ENCODE results near the gene SH3GLB1. TPM values are rescaled to one million over a fixed set of nuclear protein-coding genes. Genes with fewer than 3 reads are reported as not detected.
A peak's percentile ranks its signal among the peaks of the same experiment; 100 is the strongest.

The SH3GLB1 gene
- total and polyA plus RNA-seq, 2 experiments from 2014 or later: 59.3 to 89.1 TPM

DNA sequence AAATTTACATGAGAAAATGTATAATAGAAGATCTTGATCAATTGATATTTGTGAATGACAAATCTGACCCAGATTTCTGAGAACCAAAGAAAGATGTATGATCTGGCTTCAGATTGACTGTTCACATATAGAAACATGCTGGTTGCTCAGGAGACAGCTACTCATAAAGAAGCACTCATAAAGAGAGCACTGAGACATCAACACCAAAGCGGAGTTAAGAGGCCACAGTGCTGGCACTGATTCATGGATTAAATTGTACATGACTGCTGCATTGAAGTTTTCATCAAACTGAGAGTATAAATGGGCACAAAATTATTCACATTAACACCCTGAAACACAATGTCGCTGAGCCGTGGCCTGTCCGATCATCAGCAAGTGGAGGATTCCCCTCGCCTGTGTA lies 46.2 kb downstream of the SH3GLB1 start:
- H3K4me2 ChIP-seq: no peak overlapping the region
- TF ChIP-seq EZH2 (IDR thresholded peaks at IDR 0.05; ENCODE audit: borderline replicate concordance) (no peak), EZH2phosphoT487 (IDR thresholded peaks at IDR 0.05; ENCODE audit: low read depth, severe bottlenecking, unreplicated experiment) (no peak)
- TF ChIP-seq, protein P1, sequence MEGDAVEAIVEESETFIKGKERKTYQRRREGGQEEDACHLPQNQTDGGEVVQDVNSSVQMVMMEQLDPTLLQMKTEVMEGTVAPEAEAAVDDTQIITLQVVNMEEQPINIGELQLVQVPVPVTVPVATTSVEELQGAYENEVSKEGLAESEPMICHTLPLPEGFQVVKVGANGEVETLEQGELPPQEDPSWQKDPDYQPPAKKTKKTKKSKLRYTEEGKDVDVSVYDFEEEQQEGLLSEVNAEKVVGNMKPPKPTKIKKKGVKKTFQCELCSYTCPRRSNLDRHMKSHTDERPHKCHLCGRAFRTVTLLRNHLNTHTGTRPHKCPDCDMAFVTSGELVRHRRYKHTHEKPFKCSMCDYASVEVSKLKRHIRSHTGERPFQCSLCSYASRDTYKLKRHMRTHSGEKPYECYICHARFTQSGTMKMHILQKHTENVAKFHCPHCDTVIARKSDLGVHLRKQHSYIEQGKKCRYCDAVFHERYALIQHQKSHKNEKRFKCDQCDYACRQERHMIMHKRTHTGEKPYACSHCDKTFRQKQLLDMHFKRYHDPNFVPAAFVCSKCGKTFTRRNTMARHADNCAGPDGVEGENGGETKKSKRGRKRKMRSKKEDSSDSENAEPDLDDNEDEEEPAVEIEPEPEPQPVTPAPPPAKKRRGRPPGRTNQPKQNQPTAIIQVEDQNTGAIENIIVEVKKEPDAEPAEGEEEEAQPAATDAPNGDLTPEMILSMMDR (IDR thresholded peaks at IDR 0.05; ENCODE audit: poor library complexity): no peak
- H3K4me3 ChIP-seq: no peak overlapping the region
- H4K20me1 ChIP-seq (ENCODE audit: insufficient read depth, poor library complexity, severe bottlenecking): no peaks in the 10 kb centered on the region
- no peak overlapping the region for H3K27ac ChIP-seq
- H2AFZ ChIP-seq: no peak overlapping the region
- H3K36me3 ChIP-seq (replicated peaks; ENCODE audit: insufficient read depth, low read depth): no peaks in the 10 kb centered on the region
- H3K4me1 ChIP-seq (ENCODE audit: insufficient read depth): peaks cover under 1% of the 10 kb centered on the region
- no peaks in the 10 kb centered on the region for H3K9me2 ChIP-seq (replicated peaks; ENCODE audit: insufficient read depth)
- no peaks in the 10 kb centered on the region for H3K9me3 ChIP-seq (ENCODE audit: low read depth)
- DNase-seq (ENCODE audit: low spot score): no peak
- H3K79me2 ChIP-seq: no peaks in the 10 kb centered on the region
- H3K27me3 ChIP-seq: no peaks in the 10 kb centered on the region
- 90% methylated on average over 5 of the region's 5 CpGs for WGBS (ENCODE audit: low lambda C conversion rate, missing lambda C conversion rate)

DNA sequence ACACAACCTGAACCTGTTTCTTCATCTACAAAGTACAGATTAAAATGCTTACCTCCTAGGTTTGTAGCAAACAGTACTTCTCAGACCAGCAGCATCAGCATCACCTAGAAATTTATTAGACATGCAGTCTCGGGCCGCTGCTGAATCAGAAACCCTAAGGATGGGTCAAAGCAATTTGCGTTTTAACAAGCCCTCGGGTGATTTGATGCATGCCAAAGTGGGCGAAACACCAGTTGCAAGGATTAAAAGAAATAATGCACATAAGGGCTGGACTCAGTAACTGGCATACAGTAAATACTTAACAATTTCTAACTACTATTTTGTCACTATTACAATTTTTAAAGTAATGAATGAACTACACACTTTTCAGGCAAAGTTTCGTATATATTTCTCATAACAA lies 47.5 kb downstream of the SH3GLB1 start:
- no peaks in the 10 kb centered on the region for H3K9me3 ChIP-seq (ENCODE audit: low read depth)
- no peaks in the 10 kb centered on the region for H3K27me3 ChIP-seq
- H3K4me2 ChIP-seq: no peak overlapping the region
- H3K4me1 ChIP-seq (ENCODE audit: insufficient read depth): peaks cover 8% of the 10 kb centered on the region
- TF ChIP-seq, protein P1 (IDR thresholded peaks at IDR 0.05; ENCODE audit: poor library complexity): no peak
- TF ChIP-seq EZH2phosphoT487 (IDR thresholded peaks at IDR 0.05; ENCODE audit: low read depth, severe bottlenecking, unreplicated experiment) (no peak), EZH2 (IDR thresholded peaks at IDR 0.05; ENCODE audit: borderline replicate concordance) (no peak)
- no peak overlapping the region for H3K27ac ChIP-seq
- H3K9me2 ChIP-seq (replicated peaks; ENCODE audit: insufficient read depth): no peaks in the 10 kb centered on the region
- no peaks in the 10 kb centered on the region for H3K79me2 ChIP-seq
- DNase-seq (ENCODE audit: low spot score): no peak
- H3K36me3 ChIP-seq (replicated peaks; ENCODE audit: insufficient read depth, low read depth): no peaks in the 10 kb centered on the region
- 75% methylated on average over 6 of the region's 6 CpGs for WGBS (ENCODE audit: low lambda C conversion rate, missing lambda C conversion rate)
- no peak overlapping the region for H3K4me3 ChIP-seq
- H2AFZ ChIP-seq: no peak overlapping the region
- no peaks in the 10 kb centered on the region for H4K20me1 ChIP-seq (ENCODE audit: insufficient read depth, poor library complexity, severe bottlenecking)

DNA sequence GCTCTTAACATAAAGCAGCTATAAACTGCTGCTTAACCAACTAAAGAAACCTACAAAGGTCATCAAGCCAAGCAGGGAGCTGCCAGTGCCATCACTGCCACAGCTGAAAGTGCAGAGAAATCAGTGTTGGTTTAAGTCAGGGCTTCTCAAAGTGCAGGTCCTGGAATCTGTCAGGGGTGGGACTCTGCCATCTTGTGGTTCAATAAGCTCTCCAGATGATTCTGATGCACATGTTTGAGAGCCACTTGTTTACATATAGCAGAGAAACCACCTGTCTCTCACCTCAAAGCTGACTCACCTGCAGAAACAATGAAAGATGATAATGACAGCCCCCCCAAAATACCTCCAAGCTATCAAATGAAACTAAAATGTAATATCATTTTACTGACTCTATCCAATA lies 49.3 kb downstream of the SH3GLB1 start:
- no peak overlapping the region for H2AFZ ChIP-seq
- H3K4me2 ChIP-seq: no peak overlapping the region
- no peaks in the 10 kb centered on the region for H4K20me1 ChIP-seq (ENCODE audit: insufficient read depth, poor library complexity, severe bottlenecking)
- no peaks in the 10 kb centered on the region for H3K36me3 ChIP-seq (replicated peaks; ENCODE audit: insufficient read depth, low read depth)
- no peaks in the 10 kb centered on the region for H3K27me3 ChIP-seq
- no peak for DNase-seq (ENCODE audit: low spot score)
- no peak overlapping the region for H3K4me3 ChIP-seq
- TF ChIP-seq EZH2phosphoT487 (IDR thresholded peaks at IDR 0.05; ENCODE audit: low read depth, severe bottlenecking, unreplicated experiment): no peak
- TF ChIP-seq, protein P1 (IDR thresholded peaks at IDR 0.05; ENCODE audit: poor library complexity): peak; percentile 11
- no peak for TF ChIP-seq EZH2 (IDR thresholded peaks at IDR 0.05; ENCODE audit: borderline replicate concordance)
- no peaks in the 10 kb centered on the region for H3K9me2 ChIP-seq (replicated peaks; ENCODE audit: insufficient read depth)
- H3K27ac ChIP-seq: no peak overlapping the region
- H3K79me2 ChIP-seq: no peaks in the 10 kb centered on the region
- no peaks in the 10 kb centered on the region for H3K9me3 ChIP-seq (ENCODE audit: low read depth)
- peaks cover 8% of the 10 kb centered on the region for H3K4me1 ChIP-seq (ENCODE audit: insufficient read depth)

Measured in hepatocyte (in vitro differentiated cells).